Gastroesophageal sphincter (tissue), 4 donors: ENCODE results near the gene DSP. TPM values are rescaled to one million over a fixed set of nuclear protein-coding genes. Genes with fewer than 3 reads are reported as not detected.

Experiments used
- ATAC-seq: fragments of 150-250 bp; one replicate; pipeline ENCODE4 v1.9.1; 2016; ENCODE audit warnings: mild to moderate bottlenecking, moderate library complexity
- H3K27ac ChIP-seq, 4 donors: fragments of 200-600 bp; sonication (generic) in 3 of 4; 1 replicate in 3 of 4; 2 replicates in 1 of 4; pipeline ENCODE4 v1.5.1; 2016 to 2019
- H3K27me3 ChIP-seq: fragments of 200-600 bp; sonication (generic); one replicate; pipeline ENCODE4 v1.5.1; 2019
- H3K36me3 ChIP-seq, 2 donors: fragments of 200-600 bp; sonication (generic); one replicate each; pipeline ENCODE4 v1.5.1; 2019; ENCODE audit warnings: control low read depth in 1 of 2
- H3K4me1 ChIP-seq, 3 donors: fragments of 200-600 bp; sonication (generic); 1 replicate in 2 of 3; 2 replicates in 1 of 3; pipeline ENCODE4 v1.5.1; 2016 to 2019; ENCODE audit warnings: control low read depth in 2 of 3
- H3K4me3 ChIP-seq, 2 donors: fragments of 200-600 bp; sonication (generic); one replicate each; pipeline ENCODE4 v1.5.1; 2019; ENCODE audit warnings: mild to moderate bottlenecking in 1 of 2, moderate library complexity in 1 of 2
- H3K9me3 ChIP-seq, 3 donors: fragments of 200-600 bp; sonication (generic); one replicate each; pipeline ENCODE4 v1.5.1; 2017 to 2019; ENCODE audit warnings: control low read depth in 2 of 3
- CTCF ChIP-seq, 4 experiments: fragments of 200-600 bp in 2 of 4; fragments of 450-650 bp in 2 of 4; sonication (generic) in 1 of 4; IDR thresholded peaks; one replicate each; pipeline ENCODE4 v1.5.1; 2017 to 2019; ENCODE audit warnings: antibody characterized with exemption in 4 of 4, mild to moderate bottlenecking in 2 of 4, moderate library complexity in 2 of 4
- EP300 ChIP-seq: sonication (generic); formaldehyde crosslinking; IDR thresholded peaks from one replicate; pipeline ENCODE4 v1.6.1; 2017; ENCODE audit warnings: antibody characterized with exemption, mild to moderate bottlenecking
- POLR2A ChIP-seq, 2 donors: fragments of 450-650 bp; IDR thresholded peaks; one replicate each; pipeline ENCODE4 v1.6.1; 2017; ENCODE audit warnings: antibody characterized with exemption in 2 of 2, mild to moderate bottlenecking in 2 of 2, moderate library complexity in 1 of 2
- POLR2AphosphoS5 ChIP-seq: sonication (generic); formaldehyde crosslinking; IDR thresholded peaks from one replicate; pipeline ENCODE4 v1.6.1; 2017; ENCODE audit warnings: antibody characterized with exemption
- WGBS, 2 donors: methylation state at CpG; one replicate each; pipeline ENCODE4 v1.1.5; 2018; ENCODE audit warnings: low coverage in 1 of 2; 5-methylcytosine and 5-hydroxymethylcytosine counted together
- total RNA-seq, 4 donors: library from RNA; depleted of rRNA; stranded (reverse); fragments of >200 nt; gene quantifications; one replicate each; pipeline ENCODE4 v1.1.0, GENCODE V29; 2016

DSP gene
- total RNA-seq, 4 donors from 2014 or later, result 5.8 to 41.7 (median 7.6) TPM

- no peak for TF ChIP-seq POLR2AphosphoS5
- no peak for TF ChIP-seq CTCF (IDR thresholded peaks at IDR 0.05)
- no peak for TF ChIP-seq EP300
- TF ChIP-seq POLR2A (IDR thresholded peaks at IDR 0.05), result no peak
- no peak for ATAC-seq
- Histone ChIP-seq H3K4me3 (no peak overlapping the region), H3K36me3 (no peaks in the 10 kb centered on the region), H3K27me3 (peaks cover 61% of the 10 kb centered on the region), H3K27ac (no peak overlapping the region), H3K4me1 (no peaks in the 10 kb centered on the region), H3K9me3 (no peaks in the 10 kb centered on the region)
- 7 to 25% methylated on average over 2 of the region's 2 CpGs for WGBS, 2 donors
These were observed 17.5 kb upstream of the DSP start for GRCh38 chr6:7523922-7524321.

GRCh38 chr6:7526755-7527154 is 14.7 kb upstream of the DSP start:
- Histone ChIP-seq H3K36me3 (no peaks in the 10 kb centered on the region), H3K27me3 (peaks cover 68% of the 10 kb centered on the region), H3K9me3 (no peaks in the 10 kb centered on the region), H3K27ac (no peak overlapping the region), H3K4me3 (no peak overlapping the region), H3K4me1 (no peaks in the 10 kb centered on the region)
- 39 to 64% methylated on average over 2 to 11 of the region's 11 CpGs for WGBS, 2 donors
- ATAC-seq, result no peak
- no peak for TF ChIP-seq POLR2A (IDR thresholded peaks at IDR 0.05)
- TF ChIP-seq CTCF (IDR thresholded peaks at IDR 0.05), result no peak
- no peak for TF ChIP-seq EP300

GRCh38 chr6:7528565-7528964 is 12.9 kb upstream of the DSP start:
- H3K9me3 ChIP-seq, result no peaks in the 10 kb centered on the region
- H3K27me3 ChIP-seq, result peaks cover 68% of the 10 kb centered on the region
- no peak overlapping the region for H3K4me3 ChIP-seq
- H3K4me1 ChIP-seq, result no peaks in the 10 kb centered on the region
- TF ChIP-seq POLR2AphosphoS5 (no peak), EP300 (no peak), POLR2A (IDR thresholded peaks at IDR 0.05) (no peak), CTCF (IDR thresholded peaks at IDR 0.05) (no peak)
- ATAC-seq, result no peak
- no peaks in the 10 kb centered on the region for H3K36me3 ChIP-seq
- WGBS, 2 donors, result 53 to 57% methylated on average over 5 of the region's 5 CpGs
- no peak overlapping the region for H3K27ac ChIP-seq

GRCh38 chr6:7529141-7529540 is 12.3 kb upstream of the DSP start:
- no peaks in the 10 kb centered on the region for H3K36me3 ChIP-seq
- H3K4me3 ChIP-seq, result no peak overlapping the region
- no peaks in the 10 kb centered on the region for H3K4me1 ChIP-seq
- no peaks in the 10 kb centered on the region for H3K9me3 ChIP-seq
- TF ChIP-seq POLR2A (IDR thresholded peaks at IDR 0.05) (no peak), POLR2AphosphoS5 (no peak), CTCF (IDR thresholded peaks at IDR 0.05) (no peak), EP300 (no peak)
- H3K27me3 ChIP-seq, result peaks cover 63% of the 10 kb centered on the region
- 34 to 57% methylated on average over 2 to 6 of the region's 6 CpGs for WGBS, 2 donors
- no peak for ATAC-seq
- H3K27ac ChIP-seq, result no peak overlapping the region

- no peak overlapping the region for H3K27ac ChIP-seq
- no peak overlapping the region for H3K4me3 ChIP-seq
- 28 to 38% methylated on average over 6 of the region's 6 CpGs for WGBS, 2 donors
- no peaks in the 10 kb centered on the region for H3K4me1 ChIP-seq
- no peak for ATAC-seq
- TF ChIP-seq EP300 (no peak), POLR2AphosphoS5 (no peak), CTCF (IDR thresholded peaks at IDR 0.05) (no peak), POLR2A (IDR thresholded peaks at IDR 0.05) (no peak)
- no peaks in the 10 kb centered on the region for H3K36me3 ChIP-seq
- H3K27me3 ChIP-seq, result peaks cover 60% of the 10 kb centered on the region
- H3K9me3 ChIP-seq, result no peaks in the 10 kb centered on the region
These were observed 9.2 kb upstream of the DSP start for GRCh38 chr6:7532232-7532631.
